GM12878 (cell line): Measurements from ENCODE around the gene ATP6V1F. TPM values are rescaled to one million over a fixed set of nuclear protein-coding genes. Genes with fewer than 3 reads are reported as not detected.

ENCODE experiments used
- ATAC-seq: fragments of 200-7000 bp; cut with Tn5 transposase; 3 replicates; pipeline ENCODE4 v1.9.1; 2020; ENCODE audit warnings: mild to moderate bottlenecking, moderate library complexity
- BruUV-seq: library from RNA; stranded (reverse); fragments of 400-500 nt; replicated peaks from 2 replicates; lab custom pipeline; 2021; lab: Mats Ljungman, UMichigan
- CTCF ChIA-PET: fragments of 300-600 bp; sonication (Branson Sonifier 250); formaldehyde crosslinking; extraction: SDS; loops from one replicate; lab custom pipeline; 2021; ENCODE audit warnings: inconsistent platforms; lab: Yijun Ruan, JAX
- POLR2A ChIA-PET: fragments of 350-600 bp; formaldehyde crosslinking; extraction: SDS; loops from one replicate; lab custom pipeline; 2021; ENCODE audit warnings: inconsistent platforms; lab: Charles Lee
- RAD21 ChIA-PET: fragments of 300-600 bp; sonication (Branson Sonifier 250); formaldehyde crosslinking; loops from one replicate; lab custom pipeline; 2023; ENCODE audit warnings: antibody characterized with exemption; ENCODE audit not compliant: unreplicated experiment; lab: Charles Lee
- SMC1A ChIA-PET: fragments of 300-600 bp; sonication (Branson Sonifier 250); formaldehyde crosslinking; loops from one replicate; lab custom pipeline; 2023; ENCODE audit not compliant: unreplicated experiment, uncharacterized antibody; lab: Charles Lee
- DNase-seq: peaks from one replicate; pipeline ENCODE4 v3.0.0-alpha.2; 2011; ENCODE audit warnings: low read depth, low spot score
- FAIRE-seq: peaks from 3 replicates; lab custom pipeline; 2011; peaks lifted over from hg19 to GRCh38; lab: Jason Lieb, UNC
- H2AFZ ChIP-seq: 2 replicates; pipeline ENCODE4 v1.6.0; 2011; ENCODE audit warnings: low read depth, low read length, control low read depth; ENCODE audit not compliant: control insufficient read depth
- H3K27ac ChIP-seq: 2 replicates; pipeline ENCODE4 v1.5.1; 2011; ENCODE audit warnings: control low read depth; ENCODE audit not compliant: control insufficient read depth, insufficient read depth
- H3K27me3 ChIP-seq, 2 experiments: replicated peaks in 1 of 2; 2 replicates each; pipeline versions ENCODE4 v1.6.0 to v1.6.1; 2011; ENCODE audit warnings: low read length in 1 of 2; ENCODE audit not compliant: control insufficient read depth in 2 of 2, insufficient read depth in 2 of 2
- H3K36me3 ChIP-seq, 2 experiments: 2 replicates each; pipeline ENCODE4 v1.5.1; 2011; ENCODE audit warnings: low read length in 1 of 2; ENCODE audit not compliant: control insufficient read depth in 2 of 2, insufficient read depth in 2 of 2
- H3K4me1 ChIP-seq: 2 replicates; pipeline ENCODE4 v1.6.1; 2011; ENCODE audit warnings: mild to moderate bottlenecking, low read length, moderate library complexity, mixed read lengths; ENCODE audit not compliant: control insufficient read depth, insufficient read depth
- H3K4me2 ChIP-seq: 2 replicates; pipeline ENCODE4 v1.6.0; 2011; ENCODE audit warnings: control low read depth; ENCODE audit not compliant: control insufficient read depth, insufficient read depth
- H3K4me3 ChIP-seq: fragments of 200-600 bp; sonication (generic); 2 replicates; pipeline ENCODE4 v1.5.1; 2016
- H3K79me2 ChIP-seq: 2 replicates; pipeline ENCODE4 v1.6.0; 2011; ENCODE audit warnings: low read length; ENCODE audit not compliant: control insufficient read depth, insufficient read depth
- H3K9ac ChIP-seq: 2 replicates; pipeline ENCODE4 v1.8.0; 2011; ENCODE audit warnings: low read length, control low read depth, mixed read lengths; ENCODE audit not compliant: control insufficient read depth, insufficient read depth
- H3K9me3 ChIP-seq: replicated peaks from 3 replicates; pipeline ENCODE4 v1.5.1; 2011; ENCODE audit warnings: mild to moderate bottlenecking, low read length; ENCODE audit not compliant: control insufficient read depth, insufficient read depth
- H4K20me1 ChIP-seq: 2 replicates; pipeline ENCODE4 v1.6.0; 2011; ENCODE audit not compliant: control insufficient read depth, insufficient read depth
- CBX5 ChIP-seq: sonication (generic); IDR thresholded peaks from 2 replicates; pipeline ENCODE4 v1.6.1; 2016; ENCODE audit warnings: low read depth, moderate library complexity, mild to moderate bottlenecking, inconsistent platforms
- KLF5 ChIP-seq: fragments of 450-650 bp; IDR thresholded peaks from 2 replicates; pipeline ENCODE4 v1.6.1; 2014; ENCODE audit warnings: mild to moderate bottlenecking; ENCODE audit not compliant: partially characterized antibody
- MYB ChIP-seq: fragments of 150-350 bp; IDR thresholded peaks from 2 replicates; pipeline ENCODE4 v1.6.1; 2014; ENCODE audit warnings: mild to moderate bottlenecking, low read depth, low read length, borderline replicate concordance
- NFYA ChIP-seq: IDR thresholded peaks from 2 replicates; pipeline ENCODE4 v1.6.1; 2011; ENCODE audit warnings: low read depth, mild to moderate bottlenecking, low read length, improper control_type of control experiment, borderline replicate concordance
- NR2C2 ChIP-seq: IDR thresholded peaks from 2 replicates; pipeline ENCODE4 v1.6.1; 2011; ENCODE audit warnings: borderline replicate concordance, low read depth; ENCODE audit not compliant: control insufficient read depth, insufficient read length
- SMC3 ChIP-seq: IDR thresholded peaks from 2 replicates; pipeline ENCODE4 v1.6.1; 2011; ENCODE audit warnings: low read length, improper control_type of control experiment, borderline replicate concordance
- TCF3 ChIP-seq: IDR thresholded peaks from 2 replicates; pipeline ENCODE4 v1.6.1; 2012; ENCODE audit warnings: low read depth, mild to moderate bottlenecking, low read length, borderline replicate concordance; ENCODE audit not compliant: insufficient read depth
- ZNF274 ChIP-seq: IDR thresholded peaks from one replicate; pipeline ENCODE4 v1.8.0; 2011; ENCODE audit not compliant: insufficient read length, insufficient read depth
- WGBS: methylation state at CpG from one replicate; pipeline ENCODE4 v1.1.6; 2016; ENCODE audit warnings: low lambda C conversion rate; ENCODE audit not compliant: insufficient replicate concordance, insufficient coverage; ENCODE audit errors: missing lambda C conversion rate; 5-methylcytosine and 5-hydroxymethylcytosine counted together
- in situ Hi-C: fragments of 300-500 bp; cut with MboI; formaldehyde crosslinking; loops from 9 replicates; pipeline ENCODE4 v1.14.3; 2018; ENCODE audit warnings: mixed read lengths
- intact Hi-C: fragments of 100-400 bp; cut with micrococcal nuclease; formaldehyde crosslinking; loops from one replicate; pipeline ENCODE4 v1.14.2; 2022; ENCODE audit not compliant: unreplicated experiment
- polyA plus RNA-seq, 11 experiments: library from polyadenylated mRNA; depleted of rRNA in 4 of 11; unstranded in 6 of 11; stranded (reverse) in 5 of 11; fragments of >200 nt; fragmentation: Nextera tagmentation in 4 of 11; fragmentation: Illumina TruSeq in 1 of 11; extraction: Ambion mirVana in 4 of 11; extraction: Trizol in 1 of 11; gene quantifications; 1 replicate in 1 of 11; 2 replicates in 10 of 11; pipeline versions ENCODE4 v1.2.1 to v1.2.3, GENCODE V29; 2011 to 2016; ENCODE audit warnings: inconsistent platforms in 2 of 11, missing spikeins in 2 of 11, low read depth in 1 of 11
- total RNA-seq, 4 experiments: library from RNA; depleted of rRNA in 3 of 4; stranded (reverse); fragments of >200 nt in 3 of 4; fragmentation: Illumina TruSeq in 1 of 4; extraction: Trizol in 1 of 4; gene quantifications; 2 replicates each; pipeline versions ENCODE4 v1.2.1 to v1.2.3, GENCODE V29; 2013 to 2021
- TF ChIP-seq, protein P1 (sequence below): fragments of 150-350 bp; IDR thresholded peaks from 2 replicates; pipeline ENCODE4 v1.6.1; 2014; ENCODE audit warnings: mild to moderate bottlenecking, low read depth, low read length

Gene ATP6V1F
- total and polyA plus RNA-seq, 10 of the 15 experiments (the other 5 are each of a cell fraction or from before 2014, with no cell fraction given): 111 to 343 (median 203) TPM

GRCh38 chr7:128835790-128836641 lies 26.6 kb upstream of the ATP6V1F start:
- H3K4me3 ChIP-seq: no peak overlapping the region
- DNase-seq (no peak), FAIRE-seq (no peak), ATAC-seq (no peak)
- no peak overlapping the region for H2AFZ ChIP-seq
- 33% methylated on average over 14 of the region's 14 CpGs for WGBS
- no peak overlapping the region for H3K4me2 ChIP-seq
- no TSS peak for BruUV-seq
- H3K27me3 ChIP-seq: peaks cover 0 to 5% of the 10 kb centered on the region in 2 experiments; a peak in 3 of 4 replicates
- TF ChIP-seq SMC3: no peak
- TF ChIP-seq ZNF274: no peak
- TF ChIP-seq NFYA: no peak
- no peaks in the 10 kb centered on the region for H4K20me1 ChIP-seq
- intact Hi-C loops (no loop called here), in situ Hi-C loops (no loop called here)
- no peak overlapping the region for H3K9ac ChIP-seq
- no peak overlapping the region for H3K27ac ChIP-seq
- SMC1A ChIA-PET: no interaction called here
- no peaks in the 10 kb centered on the region for H3K79me2 ChIP-seq
- H3K36me3 ChIP-seq: no peaks in the 10 kb centered on the region
- H3K9me3 ChIP-seq: no peaks in the 10 kb centered on the region
- peaks cover 8% of the 10 kb centered on the region for H3K4me1 ChIP-seq
- POLR2A ChIA-PET: no interaction called here
- RAD21 ChIA-PET: no interaction called here
- CTCF ChIA-PET: interaction anchor here (0.7 to 1.4 kb wide), 3 partner anchors 48 to 254 kb away, joined by 3 to 5 read pairs (median 3); no protein-coding TSS in a partner anchor

- H3K27ac ChIP-seq: no peak overlapping the region
- ChIA-PET POLR2A (no interaction called here), SMC1A (no interaction called here), CTCF (interaction anchor here (1.0 kb wide), 1 partner anchor 47 kb away, joined by 3 read pairs; no protein-coding TSS in a partner anchor), RAD21 (no interaction called here)
- DNase-seq: no peak
- no peaks in the 10 kb centered on the region for H3K9me3 ChIP-seq
- no TSS peak for BruUV-seq
- no peaks in the 10 kb centered on the region for H3K79me2 ChIP-seq
- intact Hi-C loops: no loop called here
- H4K20me1 ChIP-seq: no peaks in the 10 kb centered on the region
- H3K4me2 ChIP-seq: no peak overlapping the region
- H3K4me3 ChIP-seq: no peak overlapping the region
- H3K4me1 ChIP-seq: peaks cover 1% of the 10 kb centered on the region
- peaks cover 0 to 2% of the 10 kb centered on the region in 2 experiments; a peak in 3 of 4 replicates for H3K27me3 ChIP-seq
- WGBS: 32% methylated on average over 13 of the region's 14 CpGs
- no peak overlapping the region for H3K9ac ChIP-seq
- TF ChIP-seq TCF3 (no peak), MYB (no peak), NR2C2 (no peak), CBX5 (no peak), KLF5 (no peak)
- TF ChIP-seq, protein P1, sequence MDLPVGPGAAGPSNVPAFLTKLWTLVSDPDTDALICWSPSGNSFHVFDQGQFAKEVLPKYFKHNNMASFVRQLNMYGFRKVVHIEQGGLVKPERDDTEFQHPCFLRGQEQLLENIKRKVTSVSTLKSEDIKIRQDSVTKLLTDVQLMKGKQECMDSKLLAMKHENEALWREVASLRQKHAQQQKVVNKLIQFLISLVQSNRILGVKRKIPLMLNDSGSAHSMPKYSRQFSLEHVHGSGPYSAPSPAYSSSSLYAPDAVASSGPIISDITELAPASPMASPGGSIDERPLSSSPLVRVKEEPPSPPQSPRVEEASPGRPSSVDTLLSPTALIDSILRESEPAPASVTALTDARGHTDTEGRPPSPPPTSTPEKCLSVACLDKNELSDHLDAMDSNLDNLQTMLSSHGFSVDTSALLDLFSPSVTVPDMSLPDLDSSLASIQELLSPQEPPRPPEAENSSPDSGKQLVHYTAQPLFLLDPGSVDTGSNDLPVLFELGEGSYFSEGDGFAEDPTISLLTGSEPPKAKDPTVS: no peak
- TF ChIP-seq, all 136 proteins: peak for 0
- FAIRE-seq (no peak), ATAC-seq (no peak)
- in situ Hi-C loops: no loop called here
- no peaks in the 10 kb centered on the region for H3K36me3 ChIP-seq
- no peak overlapping the region for H2AFZ ChIP-seq
Observed at GRCh38 chr7:128836729-128837348, 25.8 kb upstream of the ATP6V1F start.
